ENCODE data around the gene RPF1.

GRCh38 chr1:84479998-84480397 is 932 bp downstream of the RPF1 start:
- TF ChIP-seq BHLHE40 (IDR thresholded peaks at IDR 0.05; ENCODE audit: borderline replicate concordance) (no peak), NFRKB (IDR thresholded peaks at IDR 0.05) (no peak), SP1 (IDR thresholded peaks at IDR 0.05) (no peak), TARDBP (IDR thresholded peaks at IDR 0.05) (no peak), FOXM1 (IDR thresholded peaks at IDR 0.05; ENCODE audit: borderline replicate concordance) (no peak)
